Fibroblast of lung (primary cell): ENCODE results near the gene PSD4. TPM values are rescaled to one million over a fixed set of nuclear protein-coding genes. Genes with fewer than 3 reads are reported as not detected.

ENCODE experiments used
- DNase-seq, 2 donors: peaks; one replicate each; pipeline versions ENCODE4 v3.0.0 to v3.0.0-alpha.2; 2010; ENCODE audit warnings: low read depth in 2 of 2
- H2AFZ ChIP-seq: 2 replicates; pipeline ENCODE4 v1.5.1; 2012; ENCODE audit warnings: low read length, control low read depth, inconsistent platforms
- H3K27ac ChIP-seq: 2 replicates; pipeline ENCODE4 v1.5.1; 2011; ENCODE audit warnings: low read length, control low read depth; ENCODE audit not compliant: insufficient read depth
- H3K27me3 ChIP-seq: 2 replicates; pipeline ENCODE4 v1.5.1; 2011; ENCODE audit warnings: mild to moderate bottlenecking, low read length; ENCODE audit not compliant: control insufficient read depth, insufficient read depth
- H3K36me3 ChIP-seq: 2 replicates; pipeline ENCODE4 v1.5.1; 2011; ENCODE audit warnings: low read length; ENCODE audit not compliant: control insufficient read depth, insufficient read depth
- H3K4me1 ChIP-seq: 2 replicates; pipeline ENCODE4 v1.5.1; 2011; ENCODE audit warnings: low read length; ENCODE audit not compliant: control insufficient read depth, insufficient read depth; ENCODE audit errors: extremely low read depth
- H3K4me2 ChIP-seq: 2 replicates; pipeline ENCODE4 v1.5.1; 2011; ENCODE audit warnings: low read length, control low read depth; ENCODE audit not compliant: insufficient read depth; ENCODE audit errors: extremely low read depth
- H3K4me3 ChIP-seq, 4 experiments: fragments of 200-600 bp in 1 of 4; sonication (generic) in 1 of 4; replicated peaks in 1 of 4; 2 replicates each; pipeline ENCODE4 v1.5.1; 2011 to 2016; ENCODE audit warnings: low read length in 4 of 4, low read depth in 3 of 4, mild to moderate bottlenecking in 3 of 4, control low read depth in 2 of 4, inconsistent platforms in 1 of 4, mixed read lengths in 1 of 4; ENCODE audit not compliant: insufficient read depth in 1 of 4; ENCODE audit errors: control extremely low read depth in 1 of 4
- H3K79me2 ChIP-seq: 2 replicates; pipeline ENCODE4 v1.5.1; 2012; ENCODE audit warnings: mild to moderate bottlenecking, low read length, inconsistent platforms; ENCODE audit not compliant: control insufficient read depth, insufficient read depth
- H3K9ac ChIP-seq: 2 replicates; pipeline ENCODE4 v1.5.1; 2011; ENCODE audit warnings: mild to moderate bottlenecking, low read length, control low read depth; ENCODE audit not compliant: insufficient read depth
- H3K9me3 ChIP-seq: 2 replicates; pipeline ENCODE4 v1.5.1; 2012; ENCODE audit warnings: low read depth, low read length; ENCODE audit not compliant: control insufficient read depth, insufficient read depth
- H4K20me1 ChIP-seq: 2 replicates; pipeline ENCODE4 v1.5.1; 2011; ENCODE audit warnings: low read length; ENCODE audit not compliant: control insufficient read depth, insufficient read depth; ENCODE audit errors: extremely low read depth
- CTCF ChIP-seq, 2 donors: IDR thresholded peaks in 1 of 2; conservative IDR thresholded peaks in 1 of 2; 1 replicate in 1 of 2; 2 replicates in 1 of 2; pipeline ENCODE4 v1.5.1; 2011 to 2012; ENCODE audit warnings: low read length in 2 of 2, control low read depth in 1 of 2, inconsistent platforms in 1 of 2, low read depth in 1 of 2, mild to moderate bottlenecking in 1 of 2
- EZH2 ChIP-seq: IDR thresholded peaks from 2 replicates; pipeline ENCODE4 v1.5.1; 2012; ENCODE audit warnings: low read length, control low read depth, mild to moderate bottlenecking; ENCODE audit errors: missing control alignments
- polyA plus RNA-seq, 2 donors: library from polyadenylated mRNA; depleted of rRNA in 1 of 2; stranded (reverse) in 1 of 2; unstranded in 1 of 2; fragments of >200 nt; gene quantifications; 2 replicates each; pipeline ENCODE4 v1.2.1, GENCODE V29; 2011 to 2012; ENCODE audit warnings: missing spikeins in 1 of 2
- total RNA-seq: library from RNA; depleted of rRNA; stranded (reverse); fragments of >200 nt; gene quantifications from 2 replicates; pipeline ENCODE4 v1.2.1, GENCODE V29; 2014

PSD4 gene
- total and polyA plus RNA-seq, 2 donors (not counting 1 experiment from before 2014, with no cell fraction given): 1.0 to 6.1 TPM

GRCh38 chr2:113174376-113174750 lies 592 bp downstream of the PSD4 start:
- H3K4me3 ChIP-seq: no peak overlapping the region
- no peak overlapping the region for H3K4me2 ChIP-seq
- no peak overlapping the region for H3K9ac ChIP-seq
- no peaks in the 10 kb centered on the region for H3K9me3 ChIP-seq
- no peaks in the 10 kb centered on the region for H3K36me3 ChIP-seq
- H3K27ac ChIP-seq: no peak overlapping the region
- H2AFZ ChIP-seq: no peak overlapping the region
- H3K79me2 ChIP-seq: no peaks in the 10 kb centered on the region
- no peaks in the 10 kb centered on the region for H3K27me3 ChIP-seq
- DNase-seq: no peak
- H4K20me1 ChIP-seq: no peaks in the 10 kb centered on the region
- no peaks in the 10 kb centered on the region for H3K4me1 ChIP-seq
- no peak for TF ChIP-seq EZH2
- TF ChIP-seq CTCF (conservative IDR thresholded peaks at IDR 0.05 in 1 of 2, IDR thresholded peaks at IDR 0.05 in 1 of 2; ENCODE audit: low read depth in 1 of 2, low read length in 2 of 2): no peak

DNA sequence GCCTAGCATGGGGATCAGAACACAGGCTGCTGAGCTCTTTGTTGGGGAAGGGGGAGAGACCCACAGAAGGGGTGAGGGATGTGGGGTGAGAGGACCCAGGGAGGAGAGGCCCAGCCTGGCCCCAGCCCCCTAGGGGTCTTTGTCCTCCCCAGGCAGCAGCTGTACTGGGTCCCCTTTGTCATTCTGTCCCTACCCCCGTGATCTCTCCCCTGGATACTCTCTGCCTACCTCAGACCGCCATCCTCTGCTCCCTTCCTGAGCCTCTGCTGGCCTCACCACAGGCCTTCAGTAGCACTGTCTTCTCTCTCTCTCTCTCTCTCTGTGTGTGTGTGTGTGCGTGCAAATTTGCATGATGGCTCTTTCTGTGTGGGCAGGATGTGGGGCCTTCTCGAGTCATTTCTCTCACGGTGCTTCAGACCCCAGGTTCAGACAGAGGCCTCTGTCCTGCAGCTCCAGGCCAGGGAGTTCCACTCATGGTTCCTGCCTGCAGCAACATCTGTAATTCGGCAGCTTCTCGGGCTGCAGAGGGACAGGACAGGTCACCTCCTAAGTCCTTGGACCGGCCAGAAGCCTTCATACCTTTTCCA lies 1.4 kb downstream of the PSD4 start:
- H3K79me2 ChIP-seq: no peaks in the 10 kb centered on the region
- H3K9ac ChIP-seq: no peak overlapping the region
- H3K4me3 ChIP-seq: no peak overlapping the region
- no peaks in the 10 kb centered on the region for H4K20me1 ChIP-seq
- peak in 1 of 2 donors; percentile 8 for DNase-seq
- H3K4me1 ChIP-seq: no peaks in the 10 kb centered on the region
- TF ChIP-seq CTCF (conservative IDR thresholded peaks at IDR 0.05 in 1 of 2, IDR thresholded peaks at IDR 0.05 in 1 of 2; ENCODE audit: low read depth in 1 of 2, low read length in 2 of 2) (no peak), EZH2 (no peak)
- H3K27me3 ChIP-seq: no peaks in the 10 kb centered on the region
- H3K36me3 ChIP-seq: no peaks in the 10 kb centered on the region
- H3K9me3 ChIP-seq: no peaks in the 10 kb centered on the region
- no peak overlapping the region for H3K27ac ChIP-seq
- H3K4me2 ChIP-seq: no peak overlapping the region
- H2AFZ ChIP-seq: no peak overlapping the region

DNA sequence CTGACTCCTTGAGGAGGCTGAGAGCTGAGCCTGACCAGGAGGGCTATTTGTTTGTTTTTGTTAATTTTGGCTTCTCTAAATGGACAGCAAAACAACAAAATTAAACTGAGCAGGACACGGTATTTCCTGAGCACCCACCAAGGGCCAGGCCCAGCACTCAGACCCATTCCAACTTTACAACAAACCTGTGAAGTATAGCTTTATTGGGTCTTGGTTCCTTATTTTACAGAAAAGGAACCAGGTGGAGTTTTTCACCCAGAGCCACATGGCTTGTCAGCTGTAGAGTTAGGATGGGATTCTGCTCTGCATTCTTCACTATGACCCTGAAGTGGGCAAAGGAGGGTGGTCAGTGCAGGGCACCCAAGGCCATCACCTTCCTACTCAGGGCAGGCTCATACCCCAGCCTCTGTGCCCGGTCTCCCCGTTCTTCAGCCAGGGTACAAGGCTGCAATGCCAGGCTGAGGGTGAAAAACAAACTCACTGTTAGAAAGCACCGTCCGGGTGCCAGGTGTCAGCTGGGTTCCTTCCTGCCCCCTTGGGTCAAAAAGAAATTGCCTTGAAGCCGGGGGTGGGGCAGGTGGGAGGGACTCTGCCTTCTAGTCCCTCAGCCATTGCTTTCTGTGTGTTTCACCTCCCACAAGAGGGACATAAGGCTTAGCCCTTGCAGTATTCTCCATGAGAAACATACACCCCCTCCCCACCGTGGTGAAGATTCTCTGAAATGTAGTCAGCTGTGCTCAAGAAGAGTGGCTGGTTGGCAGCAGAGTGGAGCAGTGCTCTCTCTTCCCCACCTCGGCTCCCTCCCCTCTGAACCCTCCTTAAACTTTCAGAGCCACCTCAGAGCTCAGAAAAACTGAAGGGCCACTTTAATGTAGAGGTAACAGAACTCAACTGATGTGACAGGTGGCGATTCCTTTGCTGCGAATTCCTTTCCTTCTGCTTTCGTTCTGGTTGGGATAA lies 2.2 kb downstream of the PSD4 start:
- DNase-seq: no peak
- no peak overlapping the region for H3K9ac ChIP-seq
- no peaks in the 10 kb centered on the region for H3K79me2 ChIP-seq
- H4K20me1 ChIP-seq: no peaks in the 10 kb centered on the region
- no peak overlapping the region for H3K4me3 ChIP-seq
- no peaks in the 10 kb centered on the region for H3K4me1 ChIP-seq
- H3K4me2 ChIP-seq: no peak overlapping the region
- no peak overlapping the region for H2AFZ ChIP-seq
- no peaks in the 10 kb centered on the region for H3K27me3 ChIP-seq
- H3K27ac ChIP-seq: no peak overlapping the region
- H3K9me3 ChIP-seq: no peaks in the 10 kb centered on the region
- no peak for TF ChIP-seq EZH2
- TF ChIP-seq CTCF (conservative IDR thresholded peaks at IDR 0.05 in 1 of 2, IDR thresholded peaks at IDR 0.05 in 1 of 2; ENCODE audit: low read depth in 1 of 2, low read length in 2 of 2): no peak
- H3K36me3 ChIP-seq: no peaks in the 10 kb centered on the region
